Duodenal mucosa (tissue), 2 donors: ENCODE data around the gene LY6G6D.

Experiments
- H3K27ac ChIP-seq: one replicate; pipeline ENCODE4 v1.7.0; 2013; ENCODE audit warnings: low read depth, low read length
- H3K27me3 ChIP-seq, 2 donors: one replicate each; pipeline ENCODE4 v1.7.0; 2013; ENCODE audit warnings: low read length in 2 of 2, control low read depth in 1 of 2; ENCODE audit not compliant: insufficient read depth in 2 of 2, control insufficient read depth in 1 of 2
- H3K36me3 ChIP-seq, 2 donors: one replicate each; pipeline ENCODE4 v1.7.0; 2013; ENCODE audit warnings: low read length in 2 of 2, control low read depth in 1 of 2; ENCODE audit not compliant: insufficient read depth in 2 of 2, control insufficient read depth in 1 of 2
- H3K4me1 ChIP-seq, 2 donors: one replicate each; pipeline ENCODE4 v1.7.0; 2013; ENCODE audit warnings: low read length in 2 of 2, control low read depth in 1 of 2; ENCODE audit not compliant: insufficient read depth in 2 of 2, control insufficient read depth in 1 of 2
- H3K4me3 ChIP-seq, 2 donors: one replicate each; pipeline ENCODE4 v1.7.0; 2013; ENCODE audit warnings: low read length in 2 of 2, low read depth in 1 of 2
- H3K9ac ChIP-seq, 2 donors: one replicate each; pipeline ENCODE4 v1.7.0; 2013; ENCODE audit warnings: low read length in 2 of 2, low read depth in 1 of 2
- H3K9me3 ChIP-seq, 2 donors: one replicate each; pipeline ENCODE4 v1.7.0; 2013; ENCODE audit warnings: low read length in 2 of 2, control low read depth in 1 of 2; ENCODE audit not compliant: control insufficient read depth in 1 of 2

LY6G6D gene

DNA sequence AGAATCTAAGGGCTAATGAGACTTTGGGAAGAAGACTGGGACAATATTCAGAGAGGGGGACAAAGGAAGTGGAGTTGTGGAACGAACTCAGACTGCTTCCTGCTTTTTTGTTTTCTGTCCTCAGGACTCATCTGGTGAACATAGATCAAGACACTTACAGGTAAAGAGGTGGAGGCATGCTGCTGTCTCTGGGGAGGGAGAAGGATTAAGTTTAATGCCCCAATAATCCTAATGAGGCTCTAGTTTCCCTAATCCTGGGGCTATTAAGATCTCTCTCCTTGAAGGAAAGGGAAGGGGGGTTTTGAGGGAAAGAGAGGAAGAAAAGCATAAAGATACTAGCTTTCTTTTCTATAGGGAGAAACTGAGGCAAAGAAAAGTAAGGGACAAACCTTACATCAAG is 29.3 kb downstream of the LY6G6D start:
- Histone ChIP-seq H3K27ac (no peak overlapping the region), H3K27me3 (no peaks in the 10 kb centered on the region), H3K4me1 (peaks cover under 1 to 12% of the 10 kb centered on the region in 2 donors), H3K36me3 (peaks cover 0 to 19% of the 10 kb centered on the region in 2 donors), H3K4me3 (no peak overlapping the region), H3K9ac (no peak overlapping the region), H3K9me3 (no peaks in the 10 kb centered on the region)

DNA sequence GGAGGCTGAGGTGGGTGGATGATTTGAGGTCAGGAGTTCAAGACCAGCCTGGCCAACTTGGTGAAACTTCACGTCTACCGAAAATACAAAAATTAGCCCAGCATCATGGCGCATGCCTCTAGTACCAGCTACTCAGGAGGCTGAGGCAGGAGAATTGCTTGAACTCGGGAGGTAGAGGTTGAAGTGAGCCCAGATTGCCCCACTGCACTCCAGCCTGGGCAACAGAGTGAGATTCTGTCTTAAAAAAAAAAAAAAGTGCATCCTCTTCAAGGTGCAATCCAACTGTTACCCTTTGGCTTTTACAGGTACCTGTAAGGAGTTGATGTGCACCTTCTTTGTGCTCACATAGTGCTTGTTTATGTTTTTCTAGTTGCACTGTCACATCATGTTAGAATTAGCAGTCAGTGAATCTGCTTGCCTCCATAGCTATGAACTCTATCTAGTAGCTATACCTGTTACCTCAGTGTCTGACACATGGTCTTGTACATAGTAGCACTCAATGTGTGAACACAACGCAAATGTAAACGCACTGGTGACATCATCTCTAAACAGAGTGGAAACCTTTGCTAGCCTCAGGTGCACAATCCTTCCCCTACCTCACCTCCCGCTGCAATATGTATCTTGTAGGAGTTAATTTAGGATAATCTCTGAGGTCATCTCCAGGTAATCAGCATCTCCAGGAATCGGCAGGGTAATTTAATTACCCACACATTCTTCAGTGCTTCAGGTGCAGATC is 34.3 kb downstream of the LY6G6D start:
- no peaks in the 10 kb centered on the region for H3K27me3 ChIP-seq
- no peak overlapping the region for H3K4me3 ChIP-seq
- no peak overlapping the region for H3K27ac ChIP-seq
- H3K4me1 ChIP-seq, result no peaks in the 10 kb centered on the region
- H3K36me3 ChIP-seq, result peaks cover 0 to 6% of the 10 kb centered on the region in 2 donors
- H3K9ac ChIP-seq, result no peak overlapping the region
- no peaks in the 10 kb centered on the region for H3K9me3 ChIP-seq

DNA sequence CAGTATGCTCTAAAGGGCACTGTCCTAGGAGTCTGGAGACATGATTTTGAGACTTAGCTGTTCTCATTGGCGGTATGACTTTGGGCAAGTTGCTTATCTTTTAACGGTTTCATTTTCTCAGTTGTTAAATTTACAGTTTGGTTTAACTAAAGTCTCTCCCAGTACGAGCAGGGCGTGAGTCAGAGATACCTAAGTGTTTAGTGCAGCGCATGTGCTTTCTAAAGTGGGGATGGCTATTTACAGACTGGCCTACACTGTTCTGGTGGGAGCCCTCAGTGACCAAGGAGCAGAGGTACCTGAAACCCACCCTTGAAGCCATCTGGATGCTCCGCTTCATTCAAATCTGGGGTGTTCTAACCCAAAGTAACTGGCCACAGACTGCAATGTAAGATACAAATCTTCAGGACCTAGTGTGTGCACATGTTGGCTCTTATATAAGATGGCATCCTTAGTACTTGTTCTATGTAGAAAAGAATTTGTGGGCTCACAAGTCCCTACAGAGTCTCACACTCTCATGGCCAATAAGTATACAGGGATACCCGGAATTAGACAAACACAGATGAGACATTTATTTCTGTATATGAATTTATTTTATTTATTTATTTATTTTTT is 35.4 kb downstream of the LY6G6D start:
- no peaks in the 10 kb centered on the region for H3K4me1 ChIP-seq
- H3K4me3 ChIP-seq, result no peak overlapping the region
- H3K36me3 ChIP-seq, result peaks cover 0 to 6% of the 10 kb centered on the region in 2 donors
- H3K27ac ChIP-seq, result no peak overlapping the region
- no peak overlapping the region for H3K9ac ChIP-seq
- H3K9me3 ChIP-seq, result no peaks in the 10 kb centered on the region
- H3K27me3 ChIP-seq, result no peaks in the 10 kb centered on the region

DNA sequence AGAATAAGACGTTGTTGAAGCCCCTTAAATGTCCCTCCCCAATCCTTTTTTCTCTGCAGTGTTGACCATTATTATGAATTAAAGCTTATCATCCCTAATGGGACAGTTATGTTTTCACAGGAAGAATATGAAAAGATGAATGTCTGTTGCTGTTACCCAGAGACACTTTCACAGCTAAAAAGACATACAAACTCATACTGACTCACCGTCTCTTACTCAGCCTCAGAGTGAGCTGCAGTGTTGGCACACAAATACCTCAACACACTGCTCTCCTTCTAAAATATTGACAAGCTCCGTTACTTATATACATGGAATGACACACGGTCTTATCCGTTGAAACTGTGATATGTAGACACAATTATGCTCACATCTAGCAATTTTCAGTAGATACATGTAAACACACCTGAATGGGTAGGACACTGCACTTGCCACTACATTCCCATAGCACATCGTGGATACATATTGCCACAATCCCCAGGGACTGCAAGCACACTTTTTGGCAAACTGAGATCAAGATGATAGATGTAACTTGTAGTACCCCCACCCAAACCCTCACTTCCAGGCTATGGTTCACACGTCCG is 37.7 kb downstream of the LY6G6D start:
- no peaks in the 10 kb centered on the region for H3K4me1 ChIP-seq
- no peaks in the 10 kb centered on the region for H3K27me3 ChIP-seq
- no peak overlapping the region for H3K27ac ChIP-seq
- H3K4me3 ChIP-seq, result no peak overlapping the region
- H3K9ac ChIP-seq, result no peak overlapping the region
- no peaks in the 10 kb centered on the region for H3K36me3 ChIP-seq
- H3K9me3 ChIP-seq, result no peaks in the 10 kb centered on the region

DNA sequence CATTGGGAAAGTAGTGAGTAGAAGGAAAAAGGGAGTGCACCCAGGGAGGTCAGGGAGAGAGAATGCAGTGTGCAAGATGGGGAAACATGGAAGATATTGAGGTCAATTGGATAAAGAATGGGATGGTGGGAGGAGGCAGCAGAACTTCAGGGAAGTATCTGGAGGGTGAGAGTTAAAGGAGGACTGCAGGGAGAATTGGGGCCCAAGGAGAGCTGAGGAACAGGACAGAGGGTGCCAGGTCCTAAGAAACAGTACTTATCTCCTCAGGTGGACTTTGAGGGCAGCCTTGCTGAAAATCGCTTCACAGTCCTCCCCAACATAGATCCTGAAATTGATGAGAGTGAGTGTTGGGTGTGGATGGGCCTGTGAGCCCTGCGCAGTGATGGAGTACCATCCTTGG is 43.1 kb downstream of the LY6G6D start:
- H3K4me3 ChIP-seq, result no peak overlapping the region
- H3K36me3 ChIP-seq, result peaks cover 0 to 20% of the 10 kb centered on the region in 2 donors
- no peaks in the 10 kb centered on the region for H3K27me3 ChIP-seq
- H3K4me1 ChIP-seq, result peaks cover 16 to 27% of the 10 kb centered on the region in 2 donors
- no peak overlapping the region for H3K27ac ChIP-seq
- no peaks in the 10 kb centered on the region for H3K9me3 ChIP-seq
- no peak overlapping the region for H3K9ac ChIP-seq

DNA sequence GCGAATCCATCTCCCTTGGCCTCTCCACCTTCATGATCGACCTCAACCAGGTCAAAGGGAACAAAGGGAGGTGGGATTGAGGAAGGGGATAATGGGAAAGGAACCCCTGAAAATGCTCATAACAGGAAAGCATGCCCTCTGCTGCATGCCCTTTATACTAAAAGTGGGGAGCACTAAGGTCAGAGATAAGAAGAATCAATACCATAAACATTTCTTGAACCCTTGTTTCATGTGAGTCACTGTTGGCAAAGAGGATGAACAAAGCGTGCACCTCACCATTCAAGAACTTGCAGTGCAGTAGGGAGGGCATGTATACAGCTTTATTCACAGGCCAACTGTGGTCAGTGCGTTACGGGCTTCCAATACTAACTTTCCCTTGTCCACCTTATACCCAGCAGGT is 45.6 kb downstream of the LY6G6D start:
- Histone ChIP-seq H3K4me3 (no peak overlapping the region), H3K36me3 (peaks cover 0 to 24% of the 10 kb centered on the region in 2 donors), H3K9me3 (no peaks in the 10 kb centered on the region), H3K9ac (peak overlapping the region; percentile 33 to 35), H3K4me1 (peaks cover 34 to 37% of the 10 kb centered on the region in 2 donors), H3K27me3 (no peaks in the 10 kb centered on the region), H3K27ac (no peak overlapping the region)

DNA sequence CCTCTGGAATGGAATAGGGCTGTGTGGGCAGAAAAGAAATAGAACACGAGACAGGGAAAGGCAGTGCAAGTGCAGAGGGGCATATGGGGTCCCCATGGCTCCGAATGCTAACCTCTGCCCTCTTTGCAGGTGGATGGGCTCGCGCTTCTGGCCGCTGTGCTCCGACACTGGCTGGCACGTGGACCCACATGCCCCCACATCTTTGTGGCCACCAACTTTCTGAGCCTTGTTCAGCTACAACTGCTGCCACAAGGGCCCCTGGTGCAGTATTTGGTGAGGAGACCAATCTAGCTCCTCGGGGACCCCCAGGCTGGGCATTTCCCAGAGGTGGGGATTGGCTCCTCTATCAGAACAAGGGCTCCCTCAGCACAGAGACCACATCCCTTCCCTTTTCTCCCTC is 46.2 kb downstream of the LY6G6D start:
- peaks cover 37 to 40% of the 10 kb centered on the region in 2 donors for H3K4me1 ChIP-seq
- no peak overlapping the region for H3K27ac ChIP-seq
- H3K36me3 ChIP-seq, result peaks cover 0 to 24% of the 10 kb centered on the region in 2 donors
- peak overlapping the region; percentile 33 to 35 for H3K9ac ChIP-seq
- H3K9me3 ChIP-seq, result no peaks in the 10 kb centered on the region
- H3K4me3 ChIP-seq, result no peak overlapping the region
- no peaks in the 10 kb centered on the region for H3K27me3 ChIP-seq

DNA sequence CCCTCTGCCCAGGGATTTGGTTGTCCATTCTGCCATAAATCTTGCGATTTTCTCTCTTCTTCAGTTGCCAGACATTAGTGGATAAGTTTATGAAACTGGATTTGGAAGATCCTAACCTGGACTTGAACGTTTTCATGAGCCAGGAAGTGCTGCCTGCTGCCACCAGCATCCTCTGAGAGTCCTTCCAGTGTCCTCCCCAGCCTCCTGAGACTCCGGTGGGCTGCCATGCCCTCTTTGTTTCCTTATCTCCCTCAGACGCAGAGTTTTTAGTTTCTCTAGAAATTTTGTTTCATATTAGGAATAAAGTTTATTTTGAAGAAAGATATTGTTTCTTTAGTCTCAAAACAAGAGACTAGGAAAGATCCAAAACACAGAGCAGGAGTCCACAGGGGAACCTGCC is 47.2 kb downstream of the LY6G6D start, which contains the start of gene SAPCD1:
Gene SAPCD1, plus strand, starts transcription at position 301 of the 400 bp plus-strand sequence. CDS start 399 bp downstream, outside the sequence.
- peaks cover 41 to 47% of the 10 kb centered on the region in 2 donors for H3K4me1 ChIP-seq
- H3K27ac ChIP-seq, result no peak within 1 kb of the TSS
- peak within 1 kb of the TSS; percentile 33 to 35 for H3K9ac ChIP-seq
- no peaks in the 10 kb centered on the region for H3K9me3 ChIP-seq
- H3K4me3 ChIP-seq, result no peak within 1 kb of the TSS
- H3K27me3 ChIP-seq, result no peaks in the 10 kb centered on the region
- H3K36me3 ChIP-seq, result peaks cover 0 to 24% of the 10 kb centered on the region in 2 donors

DNA sequence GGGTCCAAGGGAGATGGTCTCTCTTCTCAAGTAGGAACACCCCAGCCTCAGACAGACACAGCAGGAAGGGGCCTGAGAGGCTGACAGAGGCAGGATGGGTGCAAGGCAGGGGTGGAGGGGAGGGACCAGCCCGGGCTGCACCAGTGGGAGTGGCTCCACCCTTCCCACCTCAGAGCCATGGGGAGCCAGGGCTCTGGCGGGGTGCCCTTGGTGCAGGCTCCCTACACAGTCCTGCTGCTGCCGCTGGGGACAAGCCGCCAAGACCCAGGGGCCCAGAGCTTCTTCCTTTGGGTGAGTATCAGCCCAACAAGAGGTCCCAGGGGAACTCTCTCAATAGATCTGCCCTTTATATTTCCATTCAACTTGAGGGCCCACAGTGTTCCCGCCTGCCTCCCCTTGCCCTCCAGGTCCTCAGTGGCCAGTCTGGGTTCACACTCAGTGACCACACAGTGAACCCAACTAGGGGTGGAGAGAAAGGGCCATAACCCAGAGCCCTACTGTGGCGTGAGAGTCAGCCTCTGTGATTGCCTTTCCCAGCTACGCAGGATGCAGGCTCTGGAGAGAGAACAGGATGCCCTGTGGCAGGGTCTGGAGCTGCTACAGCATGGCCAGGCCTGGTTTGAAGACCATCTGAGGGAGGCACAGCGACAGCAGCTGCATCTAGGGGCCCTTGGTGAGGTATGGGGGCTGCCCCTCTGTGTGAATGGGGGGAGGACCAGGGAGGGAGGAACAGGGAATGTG is 47.9 kb downstream of the LY6G6D start:
- no peak overlapping the region for H3K4me3 ChIP-seq
- H3K27ac ChIP-seq, result no peak overlapping the region
- H3K4me1 ChIP-seq, result peaks cover 41 to 47% of the 10 kb centered on the region in 2 donors
- H3K9me3 ChIP-seq, result no peaks in the 10 kb centered on the region
- H3K27me3 ChIP-seq, result no peaks in the 10 kb centered on the region
- peaks cover 0 to 24% of the 10 kb centered on the region in 2 donors for H3K36me3 ChIP-seq
- peak overlapping the region in 1 of 2 donors; percentile 16 for H3K9ac ChIP-seq

DNA sequence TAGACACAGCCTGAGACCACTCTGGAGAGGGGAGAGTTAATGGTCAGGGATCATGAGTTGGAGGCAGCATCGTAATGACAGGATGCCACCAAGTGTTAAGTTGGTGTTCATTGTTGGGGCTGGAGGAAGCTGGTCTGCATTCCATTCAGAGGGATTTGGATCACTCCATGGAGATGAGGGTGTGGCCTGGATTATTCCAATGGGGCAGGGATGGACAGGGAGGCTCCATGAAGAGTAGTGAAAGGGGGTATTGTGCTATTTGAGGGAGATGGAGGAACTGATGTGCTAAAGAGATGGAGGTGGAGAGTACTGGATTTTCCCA is 48.4 kb downstream of the LY6G6D start:
- peak overlapping the region in 1 of 2 donors; percentile 16 for H3K9ac ChIP-seq
- H3K27ac ChIP-seq, result no peak overlapping the region
- no peaks in the 10 kb centered on the region for H3K27me3 ChIP-seq
- H3K4me3 ChIP-seq, result no peak overlapping the region
- peaks cover 41 to 47% of the 10 kb centered on the region in 2 donors for H3K4me1 ChIP-seq
- peaks cover 0 to 20% of the 10 kb centered on the region in 2 donors for H3K36me3 ChIP-seq
- no peaks in the 10 kb centered on the region for H3K9me3 ChIP-seq
